Measurements from ENCODE around the gene POU2F1.
A peak's percentile ranks its signal among the peaks of the same experiment; 100 is the strongest.
"Not testable (repeated sequence)": the region's sequence is repeated elsewhere in the genome, so short reads cannot be mapped to it uniquely, and the experiment has no call there.

Gene POU2F1

DNA sequence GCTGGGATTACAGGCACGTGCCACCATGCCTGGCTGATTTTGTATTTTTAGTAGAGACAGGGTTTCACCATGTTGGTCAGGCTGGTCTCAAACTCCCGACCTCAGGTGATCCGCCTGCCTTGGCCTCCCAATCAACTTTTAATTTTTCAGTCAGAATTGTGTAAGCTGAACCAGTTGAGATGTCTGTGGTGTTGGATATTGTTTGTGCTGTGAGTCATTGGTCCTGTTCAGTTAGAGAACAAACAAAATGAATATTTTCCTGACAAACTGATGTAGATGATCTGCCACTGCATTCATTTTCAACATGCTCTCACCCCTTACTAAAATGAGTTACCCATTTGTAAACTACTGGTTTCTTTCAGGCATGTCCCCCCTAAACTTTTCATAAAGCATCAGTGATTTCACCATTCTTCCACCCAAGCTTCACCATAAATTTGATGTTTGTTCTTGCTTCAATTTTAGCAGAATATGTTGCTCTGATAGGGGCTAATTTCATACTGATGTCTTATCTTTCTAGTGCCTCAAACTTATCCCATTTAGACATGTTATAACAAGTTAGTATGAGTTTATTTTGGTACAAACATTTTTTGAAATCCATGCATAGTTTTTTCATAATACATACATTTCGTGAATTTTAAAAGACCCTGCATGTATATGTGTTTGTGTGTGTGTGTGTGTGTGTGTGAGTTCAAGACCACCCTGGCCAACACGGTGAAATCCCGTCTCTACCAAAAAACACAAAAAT is 15.2 kb upstream of the POU2F1 start:
- not testable (repeated sequence) for DNase-seq (ENCODE audit: low spot score)

DNA sequence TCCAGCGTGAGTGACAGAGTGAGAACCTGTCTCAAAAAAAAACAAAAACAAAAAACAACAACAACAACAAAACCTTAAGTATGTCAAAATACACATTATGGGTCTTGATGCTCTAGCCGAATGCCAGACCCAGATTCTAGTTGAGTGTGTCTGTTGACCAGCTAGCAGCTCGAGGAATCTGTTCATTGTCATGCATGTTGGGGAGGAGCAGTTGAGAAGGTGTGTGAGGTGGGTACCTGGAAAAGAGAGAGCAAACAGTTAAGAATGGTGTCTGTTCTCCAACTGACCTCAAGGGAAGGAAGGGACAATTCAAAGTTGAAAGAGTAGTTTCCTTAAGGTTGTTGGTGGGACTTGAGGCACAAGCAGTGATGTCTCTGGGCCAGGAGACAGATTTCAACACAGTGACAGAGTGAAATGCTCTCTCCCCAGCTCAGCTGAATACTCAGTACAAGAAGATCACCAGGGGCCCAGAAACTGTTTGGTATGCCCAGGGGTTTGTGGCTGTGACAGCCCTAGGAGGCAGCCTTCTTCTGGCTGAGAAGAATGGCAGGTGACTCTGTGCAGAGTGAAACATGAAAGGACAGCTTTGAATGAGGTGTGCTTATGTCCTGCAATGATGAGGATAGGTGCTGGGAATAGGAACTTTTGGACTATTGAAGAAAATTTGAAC is 14.4 kb upstream of the POU2F1 start:
- no peak for DNase-seq (ENCODE audit: low spot score)

- peak; percentile 83 for DNase-seq (ENCODE audit: low spot score)
These were observed 12.6 kb upstream of the POU2F1 start for GRCh38 chr1:167207940-167208623.

DNA sequence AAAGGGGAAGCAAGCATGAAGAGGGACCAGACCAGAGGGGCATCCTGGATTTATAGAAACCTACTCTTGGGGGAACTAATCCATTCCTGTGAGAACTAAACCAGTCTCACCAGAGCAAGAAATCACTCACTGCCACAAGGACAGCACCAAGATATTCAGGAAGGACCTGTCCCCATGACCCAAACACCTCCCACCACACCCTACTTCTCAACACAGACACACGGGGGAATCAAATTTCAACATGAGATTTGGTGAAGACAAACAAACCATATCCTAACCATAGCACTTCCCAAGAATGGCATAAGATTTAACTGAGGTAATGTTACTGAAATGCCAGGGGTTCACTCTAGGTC is 12.1 kb upstream of the POU2F1 start:
- peak; percentile 81 for DNase-seq (ENCODE audit: low spot score)

DNA sequence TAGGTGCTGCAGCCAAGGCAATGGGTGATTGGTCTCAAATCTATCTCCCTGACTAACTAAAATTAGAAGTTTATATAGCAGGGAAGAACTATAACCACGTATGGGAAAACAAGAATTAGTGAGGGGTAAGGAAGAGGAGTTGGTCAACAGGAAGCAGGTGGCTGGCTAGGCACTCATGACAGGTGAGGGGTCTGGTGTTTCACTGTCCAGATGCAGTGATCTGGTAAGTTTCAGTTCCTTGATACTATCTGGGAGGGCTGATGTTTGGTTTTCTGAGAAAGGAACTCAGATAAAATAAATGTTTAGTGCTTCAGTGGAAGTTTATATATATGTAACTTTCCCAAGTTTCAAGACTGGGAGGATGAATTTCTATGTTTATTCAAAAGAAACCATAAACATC is 11.6 kb upstream of the POU2F1 start:
- DNase-seq (ENCODE audit: low spot score) = peak; percentile 89

DNA sequence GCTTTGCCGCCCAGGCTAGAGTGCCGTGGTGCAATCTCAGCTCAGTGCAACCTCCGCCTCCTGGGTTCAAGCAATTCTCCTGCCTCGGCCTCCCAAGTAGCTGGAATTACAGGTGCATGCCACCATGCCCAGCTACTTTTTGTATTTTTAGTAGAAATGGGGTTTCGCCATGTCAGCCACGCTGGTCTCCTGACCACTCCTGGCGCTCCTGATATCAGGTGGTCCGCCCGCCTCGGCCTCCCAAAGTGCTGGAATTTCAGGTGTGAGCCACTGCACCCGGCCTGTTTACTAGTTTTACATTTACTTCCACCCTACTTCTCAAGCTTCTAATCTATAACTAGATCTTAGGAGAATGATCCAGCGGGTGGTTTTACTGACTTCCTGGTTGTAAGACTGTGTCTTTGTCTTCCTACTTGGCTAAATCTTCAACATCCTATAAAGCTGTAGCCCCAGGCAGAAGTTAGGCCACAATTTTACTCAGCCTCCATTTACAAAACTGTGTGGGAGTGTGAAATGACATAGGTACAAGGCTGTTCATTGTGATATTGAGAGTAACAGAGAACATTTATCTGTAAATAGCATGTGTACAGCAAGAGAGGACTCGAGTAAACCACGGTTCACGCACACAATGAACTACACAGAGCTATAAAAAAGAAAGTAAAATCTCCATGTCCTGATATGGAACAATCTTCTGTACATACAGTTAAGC is 9.6 kb upstream of the POU2F1 start:
- DNase-seq (ENCODE audit: low spot score) = no peak

DNA sequence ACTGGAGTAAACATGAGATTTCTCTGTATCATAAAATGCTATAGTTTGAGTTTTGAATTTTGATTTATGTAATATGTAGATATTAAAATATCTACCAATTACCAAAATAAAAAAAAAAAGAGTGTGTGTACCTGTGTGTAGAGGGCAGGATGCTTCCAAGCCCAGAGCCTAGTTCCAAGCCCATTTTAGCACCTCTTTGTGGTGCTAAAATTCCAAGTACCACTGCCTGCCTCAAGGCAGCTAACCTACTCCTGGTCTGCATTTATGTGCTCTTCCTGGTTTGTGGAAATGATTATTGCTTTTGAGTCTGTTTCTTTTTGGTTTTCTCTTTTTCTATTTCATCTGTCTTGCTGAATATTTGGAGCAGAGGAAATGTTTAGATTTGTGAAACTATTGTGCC is 8.7 kb upstream of the POU2F1 start:
- no peak for DNase-seq (ENCODE audit: low spot score)

DNA sequence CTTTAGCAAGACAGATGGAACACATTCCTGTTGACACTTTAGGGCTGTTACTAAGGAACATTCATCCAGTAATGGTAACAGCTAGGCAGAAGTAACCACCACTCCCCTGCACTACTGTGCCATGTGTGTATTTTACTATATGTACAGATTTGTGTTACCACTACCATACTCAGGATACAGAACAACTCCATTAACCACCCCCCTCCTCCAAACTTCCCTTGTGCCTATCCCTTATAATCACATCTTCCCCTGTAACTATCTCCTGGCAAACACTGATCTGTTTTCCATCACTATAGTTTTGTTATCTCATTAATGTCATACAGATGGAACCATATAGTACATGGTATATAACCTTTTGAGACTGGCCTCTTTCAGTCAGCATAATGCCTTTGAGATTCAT is 3.9 kb upstream of the POU2F1 start:
- no peak for DNase-seq (ENCODE audit: low spot score)

DNA sequence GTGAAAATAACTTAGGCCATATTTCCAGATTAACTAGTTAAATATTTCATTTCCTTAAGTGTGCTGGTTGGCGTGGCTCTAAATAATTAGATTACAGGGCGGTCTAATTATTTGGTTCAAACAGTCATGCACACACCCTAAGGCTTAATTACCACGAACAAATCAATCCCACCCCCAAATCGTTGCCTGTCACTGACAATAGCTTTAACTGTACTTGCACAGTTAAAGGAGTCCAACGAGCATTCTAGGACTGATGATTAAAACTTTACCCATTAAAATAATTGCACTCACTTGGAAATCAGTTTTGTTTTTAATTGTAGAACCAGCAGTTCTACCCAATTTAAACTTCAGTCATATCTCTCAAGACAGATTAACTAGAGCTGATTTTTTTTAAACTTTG is 1.5 kb upstream of the POU2F1 start:
- DNase-seq (ENCODE audit: low spot score) = peak; percentile 43

- DNase-seq (ENCODE audit: low spot score) = peak; percentile 99
These were observed 795 bp upstream of the POU2F1 start for GRCh38 chr1:167219646-167220536.

DNA sequence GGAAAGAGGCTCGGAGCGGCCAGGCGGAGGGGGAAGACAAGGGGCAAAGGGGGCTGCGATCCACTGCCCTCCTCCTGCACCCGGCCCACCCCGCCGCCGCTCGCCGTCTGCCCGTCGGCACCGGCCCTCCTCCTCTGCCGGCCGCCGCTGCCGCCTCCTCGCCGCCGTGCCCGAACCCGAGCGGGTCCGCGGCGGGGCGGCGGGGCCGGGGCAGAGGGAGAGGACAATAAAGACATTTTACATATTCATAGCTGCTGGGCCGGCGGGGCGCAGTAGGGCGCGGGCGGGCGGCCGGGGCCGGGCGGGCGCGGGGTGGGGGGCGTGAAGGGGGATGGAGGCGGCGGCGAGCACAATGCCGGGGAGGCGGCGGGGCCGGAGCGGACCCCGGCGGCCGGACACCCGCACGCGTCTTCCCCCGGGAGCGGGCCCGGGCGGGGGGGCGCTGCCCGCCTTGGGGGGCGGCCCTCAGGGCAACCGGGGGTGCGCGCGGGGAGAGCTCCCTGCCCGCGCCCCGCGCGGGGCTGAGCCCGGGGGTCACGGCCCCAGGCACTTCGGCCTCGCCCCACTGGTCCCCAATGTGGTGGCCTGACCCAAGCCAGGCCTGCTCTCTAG is 546 bp downstream of the POU2F1 start:
- no peak for DNase-seq (ENCODE audit: low spot score)

- DNase-seq (ENCODE audit: low spot score) = peak; percentile 98
These were observed 1.3 kb downstream of the POU2F1 start for GRCh38 chr1:167221738-167222610.

GRCh38 chr1:167223144-167224103 is 2.7 kb downstream of the POU2F1 start:
- DNase-seq (ENCODE audit: low spot score) = peak; percentile 30

- not testable (repeated sequence) for DNase-seq (ENCODE audit: low spot score)
These were observed 4.1 kb downstream of the POU2F1 start for GRCh38 chr1:167224734-167225235.

- no peak for DNase-seq (ENCODE audit: low spot score)
These were observed 5.2 kb downstream of the POU2F1 start for GRCh38 chr1:167225920-167226319.

DNA sequence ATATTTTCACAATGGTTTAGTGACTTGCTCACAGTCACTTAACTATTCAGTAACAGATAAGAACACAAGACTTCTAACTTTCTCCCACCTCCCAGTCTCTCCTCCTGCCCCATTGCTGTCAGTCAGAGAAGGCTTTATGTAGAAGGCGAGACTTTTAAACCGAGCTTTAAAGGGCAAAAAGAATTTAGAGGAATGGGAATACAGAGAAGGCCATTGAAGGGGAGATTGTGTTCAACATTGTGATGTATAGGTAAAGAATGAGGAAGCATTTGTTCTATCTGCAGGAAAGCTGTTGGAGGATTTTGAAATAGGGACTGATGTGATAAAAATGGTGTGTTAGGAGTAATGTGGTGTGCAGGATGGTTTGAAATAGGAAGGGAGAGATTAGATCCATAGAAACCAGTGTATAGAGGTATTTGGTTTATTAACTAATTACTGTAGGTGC is 7.3 kb downstream of the POU2F1 start:
- no peak for DNase-seq (ENCODE audit: low spot score)

DNA sequence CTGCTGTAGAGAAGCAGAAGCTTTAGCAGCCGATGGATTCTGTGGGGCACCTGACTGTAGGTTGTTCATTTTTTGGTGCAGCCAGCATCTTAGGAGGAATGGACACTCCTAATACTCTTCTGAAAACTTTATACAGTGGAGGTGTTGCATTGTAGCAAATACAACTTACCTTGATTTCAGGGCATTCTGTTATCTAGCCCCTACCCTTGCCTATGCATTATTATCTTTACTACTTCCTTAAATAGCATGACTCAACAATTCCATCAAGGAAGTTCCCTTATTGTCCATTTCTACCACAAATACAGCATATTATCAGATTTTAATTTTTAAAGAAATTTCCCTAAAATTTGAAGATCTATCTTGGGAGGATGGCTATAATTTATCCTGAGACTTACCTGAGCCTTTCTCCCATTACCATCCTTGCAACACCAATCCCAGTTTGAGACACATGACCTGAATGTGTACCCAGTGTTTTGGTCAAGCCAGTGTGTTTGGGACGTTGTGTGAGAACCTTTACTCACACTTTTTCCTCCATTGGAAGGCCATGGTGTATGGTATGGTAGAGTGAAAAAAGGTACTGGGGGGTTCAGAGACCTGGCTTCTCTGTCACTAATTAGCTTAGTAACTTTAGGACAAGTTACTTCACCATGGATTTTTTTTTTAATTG is 9.2 kb downstream of the POU2F1 start:
- DNase-seq (ENCODE audit: low spot score) = no peak

DNA sequence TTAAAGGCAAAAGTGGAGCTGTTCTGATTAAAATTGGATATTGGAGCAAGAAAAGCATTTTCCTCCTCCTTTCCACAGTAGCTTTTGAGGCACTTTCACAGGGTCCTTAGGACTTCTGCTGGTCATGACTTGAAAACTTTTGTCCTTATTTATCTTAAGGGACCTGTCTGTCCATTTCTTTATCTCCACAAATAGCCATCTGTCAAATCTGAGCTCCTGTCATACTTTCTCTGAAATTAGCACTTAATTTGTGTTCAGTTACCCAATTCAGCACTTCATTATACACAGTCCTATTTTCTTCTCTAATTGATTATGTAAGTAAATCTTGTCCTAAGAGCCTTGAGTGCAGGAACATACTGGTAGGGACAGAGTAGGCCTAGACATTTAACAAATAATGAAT is 9.8 kb downstream of the POU2F1 start:
- no peak for DNase-seq (ENCODE audit: low spot score)
